Mammary epithelial cell (primary cell): Measurements from ENCODE around the gene MROH7.

Experiments used
- CTCF ChIP-seq, 2 donors: IDR thresholded peaks in 1 of 2; conservative IDR thresholded peaks in 1 of 2; 2 replicates each; pipeline ENCODE4 v1.5.1; 2011 to 2012; ENCODE audit warnings: inconsistent platforms in 2 of 2, low read length in 2 of 2, mild to moderate bottlenecking in 2 of 2, control low read depth in 1 of 2, low read depth in 1 of 2; ENCODE audit not compliant: insufficient read depth in 1 of 2; ENCODE audit errors: extremely low read depth in 1 of 2
- EZH2 ChIP-seq: IDR thresholded peaks from 2 replicates; pipeline ENCODE4 v1.6.1; 2012; ENCODE audit warnings: low read length, inconsistent platforms, borderline replicate concordance

DNA sequence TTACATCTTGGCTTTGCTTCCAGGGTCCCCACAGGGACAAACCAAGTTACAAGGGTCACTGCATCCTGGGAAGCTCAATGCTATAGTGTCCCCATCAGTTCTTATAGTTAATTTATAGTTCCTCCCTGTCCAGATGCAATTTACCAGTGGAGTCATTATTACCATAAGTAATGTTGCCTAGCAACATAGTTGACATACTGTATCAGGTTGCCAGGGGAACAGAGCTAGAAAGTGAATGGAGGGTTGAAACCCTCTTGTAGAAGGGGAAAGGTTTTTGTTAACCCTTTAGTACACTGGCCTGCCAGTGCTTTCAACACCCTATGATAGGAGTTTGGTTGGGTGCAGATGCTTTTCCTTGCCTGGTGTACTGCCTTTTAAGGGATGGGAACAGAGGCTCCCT, 39.8 kb downstream of the MROH7 start:
- TF ChIP-seq EZH2 (no peak), CTCF (conservative IDR thresholded peaks at IDR 0.05 in 1 of 2, IDR thresholded peaks at IDR 0.05 in 1 of 2; ENCODE audit: extremely low read depth in 1 of 2, insufficient read depth in 1 of 2, low read depth in 1 of 2, low read length in 2 of 2) (no peak)
